ENCODE measurements around the gene LRRN1.

The LRRN1 gene

DNA sequence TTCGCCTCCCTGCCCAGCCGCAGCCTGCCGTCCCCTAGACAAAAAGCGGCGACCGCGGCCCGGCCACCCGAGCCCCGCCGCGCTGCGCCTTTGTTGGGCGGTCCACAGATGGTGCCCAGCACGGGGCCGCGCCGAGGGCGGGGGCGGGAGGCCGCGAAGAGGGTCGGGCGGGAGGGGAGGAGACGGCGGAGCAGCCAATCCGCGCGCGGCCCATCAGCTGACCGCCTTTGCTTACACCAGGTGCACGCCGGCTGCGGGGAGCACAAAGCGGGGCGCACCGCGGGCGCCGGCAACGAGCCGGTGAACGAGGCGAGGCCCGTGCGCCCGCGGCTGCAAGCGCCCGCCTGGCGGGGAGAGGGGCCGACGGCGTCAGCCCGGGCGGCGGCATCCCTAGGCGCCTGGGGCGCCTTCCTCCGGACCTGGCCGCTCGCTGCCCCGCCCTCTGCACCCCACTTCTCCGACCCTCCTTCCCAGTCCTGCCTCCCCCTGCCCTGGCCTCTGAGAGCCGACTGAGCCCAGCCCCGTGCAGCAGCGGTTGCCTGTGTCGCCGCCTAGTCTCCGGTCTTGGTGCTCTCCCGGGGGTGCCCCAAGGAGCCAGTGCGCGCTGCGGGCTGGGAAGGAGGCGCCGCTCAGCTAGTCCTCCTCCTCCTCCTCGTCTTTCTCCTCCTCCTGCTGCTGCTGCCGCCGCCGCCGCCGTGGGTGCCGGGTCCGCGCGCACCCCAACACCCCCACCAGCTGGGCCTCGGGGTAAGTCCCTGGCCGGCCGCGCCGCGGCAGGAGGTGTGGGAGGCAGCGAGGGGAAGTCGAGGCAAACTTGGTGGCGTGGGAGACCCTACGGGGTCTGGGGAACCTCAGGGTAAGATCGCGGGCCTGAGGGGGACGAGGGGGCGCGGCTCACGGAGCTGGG is at the start of gene LRRN1:
Gene LRRN1 (plus strand): TSS at position 259 of the 907 bp plus-strand sequence. CDS start 45,211 bp downstream, outside the sequence.
- peak; percentile 89 for DNase-seq (ENCODE audit: low read depth, low spot score)

DNA sequence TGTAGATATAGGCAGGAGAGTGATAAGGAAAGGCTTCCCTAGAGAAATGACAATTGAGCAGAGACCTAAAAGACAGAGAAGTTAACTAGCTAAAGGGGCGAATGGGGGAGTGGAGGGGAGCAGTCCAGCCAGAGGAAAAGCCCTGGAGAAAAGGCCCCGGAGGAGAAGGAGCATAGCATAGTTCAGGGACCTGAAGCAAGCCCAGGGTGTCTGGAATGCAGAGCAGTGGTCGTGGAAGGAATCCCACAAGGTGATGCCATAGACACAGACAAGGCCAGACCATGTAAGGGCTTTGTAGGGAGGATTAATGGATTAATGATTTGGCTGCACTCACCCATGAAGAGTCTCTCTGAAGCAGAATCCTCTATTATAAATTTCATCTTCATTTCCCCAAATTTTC is 45.8 kb upstream of the LRRN1 start:
- peak; percentile 26 for DNase-seq (ENCODE audit: low read depth, low spot score)

GRCh38 chr3:3765661-3766060 is 33.6 kb upstream of the LRRN1 start:
- peak; percentile 12 for DNase-seq (ENCODE audit: low read depth, low spot score)

- no peak for DNase-seq (ENCODE audit: low read depth, low spot score)
Observed at GRCh38 chr3:3766140-3766539, 33.1 kb upstream of the LRRN1 start.

GRCh38 chr3:3771094-3771493 is 28.1 kb upstream of the LRRN1 start:
- no peak for DNase-seq (ENCODE audit: low read depth, low spot score)

GRCh38 chr3:3771567-3771966 is 27.7 kb upstream of the LRRN1 start:
- no peak for DNase-seq (ENCODE audit: low read depth, low spot score)

- DNase-seq (ENCODE audit: low read depth, low spot score), result no peak
Observed at GRCh38 chr3:3772338-3772737, 26.9 kb upstream of the LRRN1 start.

GRCh38 chr3:3772920-3773319 is 26.3 kb upstream of the LRRN1 start:
- no peak for DNase-seq (ENCODE audit: low read depth, low spot score)

GRCh38 chr3:3776607-3777006 is 22.6 kb upstream of the LRRN1 start:
- DNase-seq (ENCODE audit: low read depth, low spot score), result no peak

GRCh38 chr3:3778216-3778615 is 21.0 kb upstream of the LRRN1 start:
- no peak for DNase-seq (ENCODE audit: low read depth, low spot score)

DNA sequence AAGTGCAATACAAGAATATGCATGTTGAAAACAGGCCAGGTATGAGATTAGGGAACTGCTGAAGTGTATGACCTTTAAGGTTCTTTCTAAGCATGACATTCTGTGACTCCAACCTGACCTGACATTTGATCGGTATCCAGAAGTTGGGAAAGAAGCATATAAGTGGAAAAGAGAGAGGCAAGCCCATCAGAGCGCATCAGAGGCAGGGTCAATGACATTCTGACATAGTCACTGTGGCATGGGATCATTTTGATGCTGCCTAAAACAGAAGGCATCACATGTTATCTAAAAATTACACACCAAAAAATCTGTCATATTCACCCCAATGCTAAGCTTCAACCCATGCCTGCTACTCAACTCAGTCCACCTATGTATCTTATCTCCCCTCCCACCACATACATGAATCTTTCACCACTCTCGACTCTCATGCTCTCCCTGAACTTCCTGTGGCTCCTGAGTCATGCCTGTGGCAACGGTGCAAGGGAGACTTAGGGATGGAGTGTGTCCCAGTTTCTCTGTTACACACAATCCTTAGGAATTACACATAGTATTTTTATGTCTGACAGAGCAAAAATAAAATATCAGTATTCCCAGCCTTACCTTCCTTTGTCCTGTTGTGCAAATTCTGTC is 20.5 kb upstream of the LRRN1 start:
- DNase-seq (ENCODE audit: low read depth, low spot score), result peak; percentile 63

- no peak for DNase-seq (ENCODE audit: low read depth, low spot score)
Observed at GRCh38 chr3:3782457-3782856, 16.8 kb upstream of the LRRN1 start.

DNA sequence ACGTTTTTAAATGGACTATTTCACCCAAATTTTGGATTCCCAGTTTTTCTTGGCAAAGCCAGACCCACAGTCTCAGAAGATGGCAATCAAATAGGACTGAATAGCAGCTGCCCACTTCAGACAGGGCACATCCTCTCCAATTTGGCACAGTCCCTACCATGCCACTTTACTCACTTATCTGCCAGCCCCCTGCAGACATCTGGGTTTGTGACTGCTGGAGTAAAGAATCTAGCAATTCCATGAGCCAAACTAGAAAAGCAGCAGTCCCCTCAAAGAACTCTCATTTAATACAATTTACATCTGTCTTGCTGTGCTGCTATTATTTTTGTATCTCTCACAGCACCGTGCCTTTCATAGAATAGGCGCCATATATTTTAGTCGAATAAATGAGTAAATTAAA is 16.0 kb upstream of the LRRN1 start:
- no peak for DNase-seq (ENCODE audit: low read depth, low spot score)

GRCh38 chr3:3783696-3784095 is 15.5 kb upstream of the LRRN1 start:
- DNase-seq (ENCODE audit: low read depth, low spot score), result no peak

DNA sequence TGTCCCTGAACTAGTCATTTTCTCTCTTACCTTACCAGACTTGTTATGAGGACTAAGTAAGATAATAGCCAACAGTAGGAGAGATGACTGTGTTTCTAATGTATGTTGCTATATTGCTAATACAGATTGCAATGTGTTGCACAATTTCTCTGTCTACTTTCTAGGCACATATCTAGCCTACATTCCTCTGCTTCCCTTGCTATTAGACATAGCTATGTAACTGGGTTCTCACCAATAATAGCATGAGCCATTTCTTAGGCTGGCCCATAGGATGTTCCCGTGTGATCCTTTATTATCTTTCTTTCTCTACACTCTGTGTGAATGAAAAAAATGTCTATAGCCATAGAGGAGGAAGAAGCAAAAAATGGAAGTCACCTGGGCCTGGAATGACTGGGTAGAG is 6.8 kb upstream of the LRRN1 start:
- no peak for DNase-seq (ENCODE audit: low read depth, low spot score)

GRCh38 chr3:3798631-3799113 is 559 bp upstream of the LRRN1 start:
- DNase-seq (ENCODE audit: low read depth, low spot score), result peak; percentile 68

DNA sequence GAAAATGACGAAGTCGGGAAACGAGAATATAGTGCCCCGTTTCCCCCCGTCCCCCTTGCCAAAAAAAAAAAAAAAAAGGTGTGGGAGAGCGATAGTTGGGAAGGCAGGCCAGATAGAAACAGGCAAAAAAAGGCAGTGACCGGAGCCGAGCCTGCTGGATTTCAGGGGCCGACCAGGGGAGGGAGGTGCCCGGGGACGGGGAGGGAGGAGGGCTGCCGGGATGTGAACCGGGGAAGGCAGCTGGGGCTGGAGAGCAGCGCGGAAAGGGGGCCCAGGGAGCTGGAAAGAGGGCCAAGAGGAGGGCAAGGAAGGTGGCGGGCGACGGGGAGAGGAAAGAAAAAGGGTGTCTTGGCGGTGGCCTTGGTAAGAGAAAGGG is 837 bp downstream of the LRRN1 start:
- DNase-seq (ENCODE audit: low read depth, low spot score), result peak; percentile 78

- DNase-seq (ENCODE audit: low read depth, low spot score), result peak; percentile 76
Observed at GRCh38 chr3:3800685-3801493, 1.7 kb downstream of the LRRN1 start.

GRCh38 chr3:3801494-3801841 is 2.2 kb downstream of the LRRN1 start:
- DNase-seq (ENCODE audit: low read depth, low spot score), result peak; percentile 17

DNA sequence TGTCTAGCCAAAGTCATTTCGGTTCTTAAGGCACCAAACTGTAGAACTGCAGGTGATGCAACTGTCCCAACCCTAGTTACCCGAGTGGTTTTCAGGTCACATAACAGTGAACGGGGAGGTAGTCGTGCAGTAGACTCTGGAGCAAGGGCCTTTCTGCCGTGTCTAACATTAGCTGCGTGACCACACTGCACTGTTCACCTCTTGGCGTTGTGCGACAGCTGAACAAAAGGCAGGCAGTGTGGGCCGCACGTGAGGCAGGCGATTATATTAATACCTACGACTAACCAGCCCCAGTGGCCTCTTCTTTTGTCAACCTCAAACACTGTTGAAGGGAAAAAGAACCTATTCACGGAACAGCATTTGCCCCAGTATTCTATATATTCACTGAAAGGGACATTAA is 2.8 kb downstream of the LRRN1 start:
- peak; percentile 23 for DNase-seq (ENCODE audit: low read depth, low spot score)

GRCh38 chr3:3804560-3804959 is 5.3 kb downstream of the LRRN1 start:
- no peak for DNase-seq (ENCODE audit: low read depth, low spot score)

DNA sequence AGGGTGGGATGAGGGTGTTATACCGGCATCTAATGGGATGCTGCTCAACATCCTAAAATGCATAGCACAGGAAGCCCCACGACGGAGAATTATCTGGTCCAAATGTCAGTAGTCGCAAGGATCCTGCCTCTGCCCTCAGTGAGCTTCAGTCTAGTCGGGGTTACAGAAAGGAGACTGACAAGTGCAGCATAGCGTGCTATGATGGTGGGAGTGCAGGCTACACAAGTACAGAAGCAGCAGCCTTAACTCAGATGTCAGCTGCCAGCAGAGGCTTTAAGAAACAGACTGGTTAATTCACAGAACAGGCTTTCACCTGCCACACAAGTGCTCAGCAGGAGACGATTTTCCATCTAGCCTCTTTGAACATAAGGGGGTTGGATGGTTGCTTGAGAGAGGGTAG is 6.9 kb downstream of the LRRN1 start:
- no peak for DNase-seq (ENCODE audit: low read depth, low spot score)
